ENCODE data around the gene DIAPH3.

DIAPH3 gene

GRCh38 chr13:60000081-60000480, 163.6 kb downstream of the DIAPH3 start:
- in situ Hi-C loops (cut with HindIII; ENCODE audit: low pct_ligation_motif_present, low pct_unique_long_range_greater_than_20kb, low sequenced_read_pairs) = no loop called here

GRCh38 chr13:59997976-59998375, 165.8 kb downstream of the DIAPH3 start:
- DNase-seq = no peak
- in situ Hi-C loops (cut with HindIII; ENCODE audit: low pct_ligation_motif_present, low pct_unique_long_range_greater_than_20kb, low sequenced_read_pairs) = no loop called here

More at GRCh38 chr13:60000081-60000480, 163.6 kb downstream of the DIAPH3 start:
- no peak for DNase-seq

GRCh38 chr13:59996461-59996980, 167.2 kb downstream of the DIAPH3 start:
- no peak for DNase-seq
- in situ Hi-C loops (cut with HindIII; ENCODE audit: low pct_ligation_motif_present, low pct_unique_long_range_greater_than_20kb, low sequenced_read_pairs) = no loop called here

- DNase-seq = no peak
- in situ Hi-C loops (cut with HindIII; ENCODE audit: low pct_ligation_motif_present, low pct_unique_long_range_greater_than_20kb, low sequenced_read_pairs) = no loop called here
Observed at GRCh38 chr13:59991395-59991794, 172.3 kb downstream of the DIAPH3 start.

GRCh38 chr13:59982631-59983382, 180.9 kb downstream of the DIAPH3 start:
- in situ Hi-C loops (cut with HindIII; ENCODE audit: low pct_ligation_motif_present, low pct_unique_long_range_greater_than_20kb, low sequenced_read_pairs) = no loop called here
- no peak for DNase-seq

- in situ Hi-C loops (cut with HindIII; ENCODE audit: low pct_ligation_motif_present, low pct_unique_long_range_greater_than_20kb, low sequenced_read_pairs) = no loop called here
- no peak for DNase-seq
Observed at GRCh38 chr13:59979589-59979988, 184.1 kb downstream of the DIAPH3 start.

- DNase-seq = no peak
- in situ Hi-C loops (cut with HindIII; ENCODE audit: low pct_ligation_motif_present, low pct_unique_long_range_greater_than_20kb, low sequenced_read_pairs) = no loop called here
Observed at GRCh38 chr13:59978862-59979261, 184.9 kb downstream of the DIAPH3 start.

GRCh38 chr13:59976856-59977255, 186.9 kb downstream of the DIAPH3 start:
- in situ Hi-C loops (cut with HindIII; ENCODE audit: low pct_ligation_motif_present, low pct_unique_long_range_greater_than_20kb, low sequenced_read_pairs) = no loop called here

GRCh38 chr13:59975807-59976435, 187.8 kb downstream of the DIAPH3 start:
- DNase-seq = no peak
- in situ Hi-C loops (cut with HindIII; ENCODE audit: low pct_ligation_motif_present, low pct_unique_long_range_greater_than_20kb, low sequenced_read_pairs) = no loop called here

More at GRCh38 chr13:59976856-59977255, 186.9 kb downstream of the DIAPH3 start:
- DNase-seq = no peak

- no peak for DNase-seq
Observed at GRCh38 chr13:59970847-59971246, 192.9 kb downstream of the DIAPH3 start.

GRCh38 chr13:59963827-59964226, 199.9 kb downstream of the DIAPH3 start:
- in situ Hi-C loops (cut with HindIII; ENCODE audit: low pct_ligation_motif_present, low pct_unique_long_range_greater_than_20kb, low sequenced_read_pairs) = no loop called here
- no peak for DNase-seq

More at GRCh38 chr13:59970847-59971246, 192.9 kb downstream of the DIAPH3 start:
- in situ Hi-C loops (cut with HindIII; ENCODE audit: low pct_ligation_motif_present, low pct_unique_long_range_greater_than_20kb, low sequenced_read_pairs) = no loop called here

GRCh38 chr13:59963383-59963782, 200.3 kb downstream of the DIAPH3 start:
- in situ Hi-C loops (cut with HindIII; ENCODE audit: low pct_ligation_motif_present, low pct_unique_long_range_greater_than_20kb, low sequenced_read_pairs) = no loop called here
- no peak for DNase-seq

GRCh38 chr13:59962343-59962742, 201.4 kb downstream of the DIAPH3 start:
- in situ Hi-C loops (cut with HindIII; ENCODE audit: low pct_ligation_motif_present, low pct_unique_long_range_greater_than_20kb, low sequenced_read_pairs) = no loop called here
- no peak for DNase-seq

GRCh38 chr13:59960683-59961082, 203.0 kb downstream of the DIAPH3 start:
- no peak for DNase-seq
- in situ Hi-C loops (cut with HindIII; ENCODE audit: low pct_ligation_motif_present, low pct_unique_long_range_greater_than_20kb, low sequenced_read_pairs) = no loop called here

GRCh38 chr13:59957438-59957837, 206.3 kb downstream of the DIAPH3 start:
- DNase-seq = no peak
- in situ Hi-C loops (cut with HindIII; ENCODE audit: low pct_ligation_motif_present, low pct_unique_long_range_greater_than_20kb, low sequenced_read_pairs) = no loop called here

- in situ Hi-C loops (cut with HindIII; ENCODE audit: low pct_ligation_motif_present, low pct_unique_long_range_greater_than_20kb, low sequenced_read_pairs) = no loop called here
- no peak for DNase-seq
Observed at GRCh38 chr13:59954601-59955000, 209.1 kb downstream of the DIAPH3 start.

- in situ Hi-C loops (cut with HindIII; ENCODE audit: low pct_ligation_motif_present, low pct_unique_long_range_greater_than_20kb, low sequenced_read_pairs) = no loop called here
- no peak for DNase-seq
Observed at GRCh38 chr13:59951011-59951410, 212.7 kb downstream of the DIAPH3 start.

GRCh38 chr13:59950266-59950665, 213.5 kb downstream of the DIAPH3 start:
- DNase-seq = no peak
- in situ Hi-C loops (cut with HindIII; ENCODE audit: low pct_ligation_motif_present, low pct_unique_long_range_greater_than_20kb, low sequenced_read_pairs) = no loop called here

- in situ Hi-C loops (cut with HindIII; ENCODE audit: low pct_ligation_motif_present, low pct_unique_long_range_greater_than_20kb, low sequenced_read_pairs) = no loop called here
- DNase-seq = no peak
Observed at GRCh38 chr13:59948686-59949085, 215.0 kb downstream of the DIAPH3 start.

- no peak for DNase-seq
- in situ Hi-C loops (cut with HindIII; ENCODE audit: low pct_ligation_motif_present, low pct_unique_long_range_greater_than_20kb, low sequenced_read_pairs) = no loop called here
Observed at GRCh38 chr13:59946944-59947343, 216.8 kb downstream of the DIAPH3 start.
